GM19452 (cell line): ENCODE data around the gene PLA1A.
"Not testable (repeated sequence)": the region's sequence is repeated elsewhere in the genome, so short reads cannot be mapped to it uniquely, and the experiment has no call there.

Source experiments
- ATAC-seq: cut with Tn5 transposase; IDR thresholded peaks from one replicate; pipeline ENCODE4 v1.9.1; 2021; ENCODE audit not compliant: unreplicated experiment

The PLA1A gene

GRCh38 chr3:119597548-119598288 lies at the start of gene PLA1A:
Gene PLA1A, plus strand, starts transcription at chr3:119597885. Its CDS starts 29 bp downstream, at chr3:119597914.
- ATAC-seq = no peak

DNA sequence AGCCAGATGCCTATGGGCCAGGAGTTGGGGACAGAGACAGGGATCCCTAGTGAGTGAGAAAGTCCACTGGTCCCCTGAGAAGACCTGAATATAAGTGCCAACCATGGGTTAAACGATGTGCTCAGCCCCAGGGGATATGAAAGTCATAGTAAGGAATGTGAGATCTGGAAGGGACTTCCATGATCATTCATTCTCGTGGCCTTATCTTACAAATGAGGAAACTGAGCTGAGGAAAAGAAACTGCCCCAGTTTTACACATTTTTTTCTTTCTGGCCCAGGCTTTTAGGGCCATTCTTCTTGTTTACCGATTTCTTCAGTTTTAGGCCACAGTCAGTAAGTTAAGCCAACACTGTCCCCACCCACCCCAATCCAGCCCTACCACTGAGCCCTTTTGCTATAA lies 49.3 kb upstream of the PLA1A start:
- no peak for ATAC-seq

- peak; percentile 43 for ATAC-seq
Observed at GRCh38 chr3:119550192-119550910, 47.3 kb upstream of the PLA1A start.

- ATAC-seq = no peak
Observed at GRCh38 chr3:119551598-119551997, 46.1 kb upstream of the PLA1A start.

- ATAC-seq = not testable (repeated sequence)
Observed at GRCh38 chr3:119552928-119553327, 44.8 kb upstream of the PLA1A start.

DNA sequence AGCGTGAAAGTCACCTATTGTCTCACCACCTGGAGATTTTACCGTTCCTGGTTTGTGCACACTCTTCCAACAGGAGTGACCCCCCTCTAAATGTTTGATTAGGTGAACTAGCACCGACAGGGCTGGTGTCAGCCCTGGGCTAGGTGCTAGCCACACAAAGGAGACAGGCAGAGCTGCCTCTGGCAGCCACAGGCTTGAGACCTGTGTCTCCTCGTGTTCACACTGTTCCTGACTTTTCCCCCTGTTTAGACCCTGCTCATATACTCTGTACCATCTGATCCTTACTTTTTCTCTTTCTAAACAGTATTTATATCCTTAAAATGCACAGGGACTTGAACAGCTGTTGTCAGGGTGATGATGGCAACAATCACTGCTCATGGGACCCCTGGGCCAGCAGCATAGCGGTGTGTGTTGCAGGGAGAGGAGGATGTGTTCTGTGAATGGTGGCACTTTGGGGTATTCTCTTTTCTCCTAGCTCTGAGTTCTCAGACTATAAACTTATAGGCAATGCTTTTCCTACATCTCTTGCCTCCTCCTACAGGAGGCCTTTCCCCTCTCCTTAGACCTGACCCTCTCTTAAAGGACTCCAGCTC lies 43.8 kb upstream of the PLA1A start:
- no peak for ATAC-seq

DNA sequence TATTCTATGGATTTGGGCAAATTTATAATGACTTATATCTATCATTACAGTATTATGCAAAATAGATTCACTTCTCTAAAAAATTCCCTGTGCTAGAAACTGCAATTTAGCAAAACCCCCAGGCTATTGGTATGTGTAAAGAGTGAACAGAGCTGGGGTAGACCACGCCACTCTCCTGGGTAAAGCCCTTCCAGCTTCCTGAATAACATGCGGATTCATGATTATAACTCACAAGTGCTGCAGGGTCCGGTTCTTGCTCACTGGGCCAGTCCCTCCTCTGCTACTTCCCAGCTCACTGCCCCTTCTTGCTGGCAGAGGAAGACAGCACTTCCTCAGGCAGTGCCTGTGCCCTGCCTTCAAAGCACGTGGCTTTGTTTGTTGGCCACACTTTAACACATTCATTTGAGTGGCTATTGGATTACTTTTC lies 42.4 kb upstream of the PLA1A start:
- no peak for ATAC-seq

- ATAC-seq = no peak
Observed at GRCh38 chr3:119555929-119556328, 41.8 kb upstream of the PLA1A start.

DNA sequence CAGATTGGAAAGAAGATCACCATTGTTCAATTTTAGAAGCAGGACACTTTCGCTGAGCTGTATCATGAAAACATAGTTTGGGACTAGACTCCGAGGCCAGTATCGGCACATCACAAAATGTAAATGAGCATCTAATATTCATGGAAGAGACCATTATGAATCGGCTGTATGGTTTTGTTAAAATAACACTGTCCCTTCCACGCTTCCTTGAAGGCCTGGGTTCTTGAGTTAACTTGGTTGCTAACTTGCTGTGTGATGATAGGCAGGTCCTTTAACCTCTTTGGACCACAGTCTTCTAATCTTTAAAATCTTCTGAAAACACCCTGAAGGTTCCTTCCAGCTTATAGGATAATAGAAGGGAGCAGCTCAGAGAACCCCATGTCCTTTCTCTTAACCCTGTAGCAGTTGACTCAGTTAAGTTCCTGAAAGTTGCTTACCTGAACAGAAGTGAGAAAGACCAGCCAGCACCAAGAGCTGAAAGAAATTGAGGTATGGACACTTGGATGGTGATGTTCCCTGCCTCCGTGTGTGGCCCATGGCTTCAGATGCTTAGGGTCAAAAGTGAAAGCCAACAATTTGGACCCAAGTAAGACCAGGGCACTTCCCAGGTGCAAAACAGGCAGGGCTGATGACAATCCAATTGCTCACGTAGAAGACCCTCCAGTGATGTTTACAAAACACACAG lies 40.4 kb upstream of the PLA1A start:
- ATAC-seq = no peak

DNA sequence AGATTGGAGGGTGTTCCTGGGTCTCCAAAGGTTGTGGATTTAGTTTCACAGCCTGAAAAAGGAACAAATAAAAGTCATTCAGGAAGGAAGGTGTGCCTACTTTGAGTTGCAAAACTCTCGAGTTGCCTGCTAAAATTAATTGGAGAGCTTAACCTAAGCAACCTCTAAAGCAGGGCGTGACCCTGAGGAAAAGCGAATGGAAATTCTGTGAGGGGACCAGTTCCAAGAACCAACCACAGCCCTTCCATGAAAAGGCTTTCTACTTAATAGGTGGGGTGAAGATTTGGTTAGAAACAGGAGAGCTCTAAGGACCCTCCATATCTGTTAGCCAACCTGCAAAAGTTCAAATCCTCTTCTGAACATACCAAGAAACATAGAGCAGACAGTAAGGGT lies 39.8 kb upstream of the PLA1A start:
- no peak for ATAC-seq

GRCh38 chr3:119558626-119559317 lies 38.9 kb upstream of the PLA1A start:
- ATAC-seq = no peak

DNA sequence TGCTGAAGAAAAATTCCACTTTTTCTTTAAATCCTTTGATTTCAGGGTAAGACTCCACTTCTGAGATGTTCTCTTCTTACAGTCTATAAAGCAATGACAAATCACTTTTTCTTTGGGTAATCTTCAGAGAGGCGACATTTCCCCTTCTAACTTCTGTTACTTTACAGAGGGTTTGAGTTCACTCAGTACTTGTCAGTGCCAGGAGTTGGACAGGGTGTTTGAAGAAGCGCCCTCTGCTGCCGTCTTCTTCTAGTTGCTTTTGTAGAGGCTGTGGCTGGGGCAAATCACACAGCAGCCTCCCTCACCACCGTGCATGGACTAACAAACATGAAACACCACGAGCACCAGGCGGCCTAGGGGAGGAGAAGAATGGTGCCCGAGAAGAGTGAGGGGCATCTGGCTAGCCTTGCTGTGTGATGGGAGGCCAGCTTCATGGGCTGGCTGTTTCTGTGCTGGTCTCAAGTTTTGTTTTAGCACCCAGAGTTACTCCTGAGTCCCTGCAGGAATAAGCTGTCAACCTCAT lies 38.2 kb upstream of the PLA1A start, which contains the start of gene CD80:
TSS of gene CD80 (minus strand) at position 174 of the 523 bp plus-strand sequence. CDS start 1,886 bp downstream, outside the sequence.
- peak; percentile 51 for ATAC-seq

- ATAC-seq = no peak
Observed at GRCh38 chr3:119560160-119560559, 37.5 kb upstream of the PLA1A start.

DNA sequence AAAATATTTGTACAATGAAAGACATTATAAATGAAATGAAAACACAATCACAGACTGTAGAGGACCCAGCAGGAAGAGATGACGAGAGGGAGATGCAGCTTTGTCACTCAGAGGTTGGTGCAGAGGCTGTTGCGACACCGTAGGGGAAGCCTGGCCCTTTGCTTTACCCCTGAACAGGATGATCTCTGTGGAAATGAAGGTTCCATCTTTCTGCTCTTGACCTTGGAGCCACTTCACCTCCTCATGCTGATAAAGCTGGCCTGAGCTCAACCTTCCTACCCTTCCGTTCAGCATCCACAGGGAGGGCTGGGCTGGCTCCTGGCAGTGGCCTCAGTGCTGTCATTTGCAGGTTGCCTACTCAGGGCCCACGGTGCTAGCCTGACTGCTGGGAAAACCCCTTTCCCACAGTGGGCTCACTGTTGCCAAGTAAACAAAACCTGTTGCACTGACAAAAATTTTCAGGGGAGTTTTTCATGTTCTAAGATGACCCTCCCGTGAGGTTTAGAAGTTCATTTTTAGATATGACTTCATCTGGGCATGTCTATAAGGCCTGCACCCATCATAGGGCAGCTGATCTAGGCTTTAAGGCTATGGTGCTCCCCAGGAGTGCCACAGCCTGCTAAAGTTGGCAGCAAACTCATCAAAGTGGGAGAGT lies 35.3 kb upstream of the PLA1A start:
- ATAC-seq = peak; percentile 76

DNA sequence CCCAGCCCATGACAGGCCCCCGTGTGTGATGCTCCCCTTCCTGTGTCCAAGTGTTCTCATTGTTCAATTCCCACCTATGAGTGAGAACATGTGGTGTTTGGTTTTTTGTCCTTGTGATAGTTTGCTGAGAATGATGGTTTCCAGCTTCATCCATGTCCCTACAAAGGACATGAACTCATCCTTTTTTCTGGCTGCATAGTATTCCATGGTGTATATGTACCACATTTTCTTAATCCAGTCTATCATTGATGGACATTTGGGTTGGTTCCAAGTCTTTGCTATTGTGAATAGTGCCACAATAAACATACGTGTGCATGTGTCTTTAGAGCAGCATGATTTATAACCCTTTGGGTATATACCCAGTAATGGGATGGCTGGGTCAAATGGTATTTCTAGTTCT lies 34.4 kb upstream of the PLA1A start:
- ATAC-seq = not testable (repeated sequence)

DNA sequence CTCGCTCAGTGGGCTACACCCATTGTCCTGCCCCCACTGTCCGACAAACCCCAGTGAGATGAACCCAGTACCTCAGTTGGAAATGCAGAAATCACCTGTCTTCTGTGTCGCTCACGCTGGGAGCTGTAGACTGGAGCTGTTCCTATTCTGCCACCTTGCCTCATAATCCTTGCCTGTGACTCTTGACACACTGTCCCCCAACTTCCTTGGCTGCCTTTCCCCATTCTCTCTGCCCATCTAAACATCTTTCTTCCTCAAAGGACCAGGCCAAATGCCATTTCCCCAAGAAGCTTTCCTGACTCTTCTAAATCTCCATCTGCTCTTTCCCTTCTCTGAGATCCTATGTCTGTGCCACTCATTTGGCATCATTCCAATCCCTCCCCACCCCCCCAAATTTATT lies 28.5 kb upstream of the PLA1A start:
- ATAC-seq = no peak

DNA sequence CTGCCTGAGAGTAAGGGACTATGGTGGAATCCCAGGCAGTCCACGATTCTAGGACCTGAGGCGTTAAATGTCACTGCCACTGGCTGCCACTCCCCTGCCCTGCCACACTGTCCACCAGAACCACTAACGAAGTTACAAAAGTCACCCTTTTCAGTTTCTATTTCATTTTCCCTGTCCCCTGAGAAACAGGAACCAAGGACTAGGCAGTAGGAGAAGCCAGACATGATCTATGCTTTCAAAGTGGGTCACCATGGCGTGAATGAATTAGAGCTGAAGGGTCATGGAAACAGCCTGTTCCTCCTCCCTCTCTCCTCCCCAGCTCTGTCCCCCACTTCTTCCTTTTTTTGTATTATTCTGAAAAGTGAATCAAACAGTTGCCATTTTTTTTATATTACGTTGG lies 27.5 kb upstream of the PLA1A start:
- ATAC-seq = peak; percentile 58

DNA sequence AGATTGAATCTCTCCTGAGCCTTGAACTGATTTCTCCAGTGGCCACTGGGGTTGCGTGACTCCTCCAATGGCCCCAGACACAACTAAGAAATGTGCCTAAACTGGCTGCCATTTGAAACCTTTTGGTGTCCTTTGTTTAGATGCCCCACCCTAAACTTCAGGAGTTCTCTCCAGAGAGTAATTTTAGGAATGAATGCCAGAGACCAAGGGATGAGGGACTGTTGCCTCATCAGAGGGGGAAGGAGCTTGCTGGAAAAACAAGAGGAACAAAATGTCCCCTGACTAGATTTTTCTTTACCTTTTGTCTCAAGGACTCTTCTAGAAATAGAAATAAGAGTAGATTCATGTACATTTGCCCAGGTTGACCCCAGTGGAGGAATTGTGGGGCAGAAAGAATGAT lies 26.5 kb upstream of the PLA1A start:
- ATAC-seq = no peak

DNA sequence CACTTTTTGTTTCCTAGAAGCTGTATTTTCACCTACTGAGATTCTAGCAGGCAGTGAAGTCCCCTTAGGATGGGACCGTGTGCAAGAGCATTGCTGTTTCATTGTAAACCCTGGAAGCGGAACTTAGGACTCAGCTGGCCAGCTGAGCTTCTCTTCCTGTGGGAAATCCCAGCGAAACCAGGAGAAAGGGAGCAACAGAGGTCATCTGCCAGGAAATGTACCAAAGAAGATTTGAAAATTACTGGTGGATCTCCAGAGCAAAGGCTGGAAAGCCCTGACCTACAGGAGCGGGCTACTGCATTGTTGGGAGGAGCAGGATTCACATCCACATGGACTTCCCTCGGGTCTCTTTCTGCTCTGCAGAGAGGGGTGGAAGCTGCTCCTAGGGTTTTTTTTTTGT lies 26.0 kb upstream of the PLA1A start:
- no peak for ATAC-seq

GRCh38 chr3:119575507-119575906 lies 22.2 kb upstream of the PLA1A start:
- ATAC-seq = no peak
